ENCODE data around the gene SUN1.

The SUN1 gene

GRCh38 chr7:805261-805660, 27.0 kb upstream of the SUN1 start:
- Histone ChIP-seq H3K9ac (ENCODE audit: low read depth in 1 of 2, low read length in 2 of 2) (peak overlapping the region; percentile 5 to 6), H3K4me3 (ENCODE audit: low read depth in 1 of 2, low read length in 2 of 2) (no peak overlapping the region), H3K27me3 (ENCODE audit: control insufficient read depth in 1 of 2, insufficient read depth in 2 of 2, low read length in 2 of 2) (no peaks in the 10 kb centered on the region), H3K4me1 (ENCODE audit: control insufficient read depth in 1 of 2, insufficient read depth in 2 of 2, low read length in 2 of 2) (peaks cover 0 to 9% of the 10 kb centered on the region in 2 donors), H3K9me3 (ENCODE audit: control insufficient read depth in 1 of 2, low read length in 2 of 2) (no peaks in the 10 kb centered on the region), H3K36me3 (ENCODE audit: control insufficient read depth in 1 of 2, insufficient read depth in 2 of 2, low read length in 2 of 2) (no peaks in the 10 kb centered on the region), H3K27ac (ENCODE audit: low read depth, low read length) (no peak overlapping the region)

GRCh38 chr7:815284-816216, 16.7 kb upstream of the SUN1 start:
- Histone ChIP-seq H3K4me1 (ENCODE audit: control insufficient read depth in 1 of 2, insufficient read depth in 2 of 2, low read length in 2 of 2) (peaks cover 22 to 24% of the 10 kb centered on the region in 2 donors), H3K9me3 (ENCODE audit: control insufficient read depth in 1 of 2, low read length in 2 of 2) (no peaks in the 10 kb centered on the region), H3K36me3 (ENCODE audit: control insufficient read depth in 1 of 2, insufficient read depth in 2 of 2, low read length in 2 of 2) (no peaks in the 10 kb centered on the region), H3K27ac (ENCODE audit: low read depth, low read length) (peak overlapping the region; percentile 20), H3K9ac (ENCODE audit: low read depth in 1 of 2, low read length in 2 of 2) (peak overlapping the region in 1 of 2 donors; percentile 39), H3K4me3 (ENCODE audit: low read depth in 1 of 2, low read length in 2 of 2) (peak overlapping the region; percentile 52 to 72), H3K27me3 (ENCODE audit: control insufficient read depth in 1 of 2, insufficient read depth in 2 of 2, low read length in 2 of 2) (no peaks in the 10 kb centered on the region)

- peak overlapping the region; percentile 52 to 72 for H3K4me3 ChIP-seq (ENCODE audit: low read depth in 1 of 2, low read length in 2 of 2)
- no peaks in the 10 kb centered on the region for H3K9me3 ChIP-seq (ENCODE audit: control insufficient read depth in 1 of 2, low read length in 2 of 2)
- peak overlapping the region in 1 of 2 donors; percentile 39 for H3K9ac ChIP-seq (ENCODE audit: low read depth in 1 of 2, low read length in 2 of 2)
- peak overlapping the region; percentile 50 for H3K27ac ChIP-seq (ENCODE audit: low read depth, low read length)
- H3K36me3 ChIP-seq (ENCODE audit: control insufficient read depth in 1 of 2, insufficient read depth in 2 of 2, low read length in 2 of 2) = no peaks in the 10 kb centered on the region
- H3K4me1 ChIP-seq (ENCODE audit: control insufficient read depth in 1 of 2, insufficient read depth in 2 of 2, low read length in 2 of 2) = peaks cover 25% of the 10 kb centered on the region in 2 donors
- no peaks in the 10 kb centered on the region for H3K27me3 ChIP-seq (ENCODE audit: control insufficient read depth in 1 of 2, insufficient read depth in 2 of 2, low read length in 2 of 2)
Observed at GRCh38 chr7:816300-816750, 16.0 kb upstream of the SUN1 start.

- Histone ChIP-seq H3K9ac (ENCODE audit: low read depth in 1 of 2, low read length in 2 of 2) (peak overlapping the region; percentile 77 to 89), H3K36me3 (ENCODE audit: control insufficient read depth in 1 of 2, insufficient read depth in 2 of 2, low read length in 2 of 2) (no peaks in the 10 kb centered on the region), H3K27me3 (ENCODE audit: control insufficient read depth in 1 of 2, insufficient read depth in 2 of 2, low read length in 2 of 2) (no peaks in the 10 kb centered on the region), H3K27ac (ENCODE audit: low read depth, low read length) (peak overlapping the region; percentile 50), H3K4me3 (ENCODE audit: low read depth in 1 of 2, low read length in 2 of 2) (peak overlapping the region; percentile 84 to 91), H3K4me1 (ENCODE audit: control insufficient read depth in 1 of 2, insufficient read depth in 2 of 2, low read length in 2 of 2) (peaks cover 31% of the 10 kb centered on the region in 2 donors), H3K9me3 (ENCODE audit: control insufficient read depth in 1 of 2, low read length in 2 of 2) (no peaks in the 10 kb centered on the region)
Observed at GRCh38 chr7:816751-817671, 15.3 kb upstream of the SUN1 start.

- H3K36me3 ChIP-seq (ENCODE audit: control insufficient read depth in 1 of 2, insufficient read depth in 2 of 2, low read length in 2 of 2) = peaks cover 0 to 5% of the 10 kb centered on the region in 2 donors
- no peak overlapping the region for H3K4me3 ChIP-seq (ENCODE audit: low read depth in 1 of 2, low read length in 2 of 2)
- peaks cover 30 to 35% of the 10 kb centered on the region in 2 donors for H3K4me1 ChIP-seq (ENCODE audit: control insufficient read depth in 1 of 2, insufficient read depth in 2 of 2, low read length in 2 of 2)
- no peaks in the 10 kb centered on the region for H3K9me3 ChIP-seq (ENCODE audit: control insufficient read depth in 1 of 2, low read length in 2 of 2)
- H3K27ac ChIP-seq (ENCODE audit: low read depth, low read length) = no peak overlapping the region
- H3K27me3 ChIP-seq (ENCODE audit: control insufficient read depth in 1 of 2, insufficient read depth in 2 of 2, low read length in 2 of 2) = no peaks in the 10 kb centered on the region
- H3K9ac ChIP-seq (ENCODE audit: low read depth in 1 of 2, low read length in 2 of 2) = no peak overlapping the region
Observed at GRCh38 chr7:818031-818699, 14.1 kb upstream of the SUN1 start.

GRCh38 chr7:820341-820740, 11.9 kb upstream of the SUN1 start:
- Histone ChIP-seq H3K4me1 (ENCODE audit: control insufficient read depth in 1 of 2, insufficient read depth in 2 of 2, low read length in 2 of 2) (peaks cover 34 to 42% of the 10 kb centered on the region in 2 donors), H3K27ac (ENCODE audit: low read depth, low read length) (no peak overlapping the region), H3K9ac (ENCODE audit: low read depth in 1 of 2, low read length in 2 of 2) (no peak overlapping the region), H3K4me3 (ENCODE audit: low read depth in 1 of 2, low read length in 2 of 2) (no peak overlapping the region), H3K36me3 (ENCODE audit: control insufficient read depth in 1 of 2, insufficient read depth in 2 of 2, low read length in 2 of 2) (peaks cover 0 to 11% of the 10 kb centered on the region in 2 donors), H3K27me3 (ENCODE audit: control insufficient read depth in 1 of 2, insufficient read depth in 2 of 2, low read length in 2 of 2) (no peaks in the 10 kb centered on the region), H3K9me3 (ENCODE audit: control insufficient read depth in 1 of 2, low read length in 2 of 2) (no peaks in the 10 kb centered on the region)

GRCh38 chr7:821688-822087, 10.6 kb upstream of the SUN1 start:
- H3K4me1 ChIP-seq (ENCODE audit: control insufficient read depth in 1 of 2, insufficient read depth in 2 of 2, low read length in 2 of 2) = peaks cover 40 to 49% of the 10 kb centered on the region in 2 donors
- H3K27me3 ChIP-seq (ENCODE audit: control insufficient read depth in 1 of 2, insufficient read depth in 2 of 2, low read length in 2 of 2) = no peaks in the 10 kb centered on the region
- H3K9me3 ChIP-seq (ENCODE audit: control insufficient read depth in 1 of 2, low read length in 2 of 2) = no peaks in the 10 kb centered on the region
- peaks cover 0 to 19% of the 10 kb centered on the region in 2 donors for H3K36me3 ChIP-seq (ENCODE audit: control insufficient read depth in 1 of 2, insufficient read depth in 2 of 2, low read length in 2 of 2)
- peak overlapping the region in 1 of 2 donors; percentile 52 for H3K9ac ChIP-seq (ENCODE audit: low read depth in 1 of 2, low read length in 2 of 2)
- no peak overlapping the region for H3K27ac ChIP-seq (ENCODE audit: low read depth, low read length)
- no peak overlapping the region for H3K4me3 ChIP-seq (ENCODE audit: low read depth in 1 of 2, low read length in 2 of 2)

GRCh38 chr7:822692-823276, 9.5 kb upstream of the SUN1 start:
- Histone ChIP-seq H3K9ac (ENCODE audit: low read depth in 1 of 2, low read length in 2 of 2) (no peak overlapping the region), H3K9me3 (ENCODE audit: control insufficient read depth in 1 of 2, low read length in 2 of 2) (no peaks in the 10 kb centered on the region), H3K4me3 (ENCODE audit: low read depth in 1 of 2, low read length in 2 of 2) (no peak overlapping the region), H3K27me3 (ENCODE audit: control insufficient read depth in 1 of 2, insufficient read depth in 2 of 2, low read length in 2 of 2) (no peaks in the 10 kb centered on the region), H3K4me1 (ENCODE audit: control insufficient read depth in 1 of 2, insufficient read depth in 2 of 2, low read length in 2 of 2) (peaks cover 35 to 45% of the 10 kb centered on the region in 2 donors), H3K36me3 (ENCODE audit: control insufficient read depth in 1 of 2, insufficient read depth in 2 of 2, low read length in 2 of 2) (peaks cover 0 to 19% of the 10 kb centered on the region in 2 donors), H3K27ac (ENCODE audit: low read depth, low read length) (no peak overlapping the region)

GRCh38 chr7:823649-824048, 8.6 kb upstream of the SUN1 start:
- Histone ChIP-seq H3K27me3 (ENCODE audit: control insufficient read depth in 1 of 2, insufficient read depth in 2 of 2, low read length in 2 of 2) (no peaks in the 10 kb centered on the region), H3K4me1 (ENCODE audit: control insufficient read depth in 1 of 2, insufficient read depth in 2 of 2, low read length in 2 of 2) (peaks cover 31 to 45% of the 10 kb centered on the region in 2 donors), H3K27ac (ENCODE audit: low read depth, low read length) (peak overlapping the region; percentile 22), H3K4me3 (ENCODE audit: low read depth in 1 of 2, low read length in 2 of 2) (no peak overlapping the region), H3K36me3 (ENCODE audit: control insufficient read depth in 1 of 2, insufficient read depth in 2 of 2, low read length in 2 of 2) (peaks cover 0 to 19% of the 10 kb centered on the region in 2 donors), H3K9me3 (ENCODE audit: control insufficient read depth in 1 of 2, low read length in 2 of 2) (no peaks in the 10 kb centered on the region), H3K9ac (ENCODE audit: low read depth in 1 of 2, low read length in 2 of 2) (peak overlapping the region in 1 of 2 donors; percentile 38)

All from duodenal mucosa (tissue), 2 donors.